DMS 273 (cell line): ENCODE measurements around the gene MDC1.
"Not testable (repeated sequence)": the region's sequence is repeated elsewhere in the genome, so short reads cannot be mapped to it uniquely, and the experiment has no call there.

Source experiments
- DNase-seq: peaks from one replicate; lab custom pipeline; 2025; ENCODE audit not compliant: unreplicated experiment; lab: John Stamatoyannopoulos, UW

MDC1 gene

GRCh38 chr6:30717129-30717844 is at the start of gene MDC1:
Gene MDC1, minus strand, starts transcription at chr6:30717281. Its CDS starts 2,106 bp downstream, at chr6:30715175.
- DNase-seq = peak; percentile 100

GRCh38 chr6:30766461-30767157 is 49.5 kb upstream of the MDC1 start:
- no peak for DNase-seq

- DNase-seq = not testable (repeated sequence)
These were observed 48.4 kb upstream of the MDC1 start for GRCh38 chr6:30765495-30765894.

GRCh38 chr6:30764490-30765043 is 47.5 kb upstream of the MDC1 start:
- DNase-seq = not testable (repeated sequence)

GRCh38 chr6:30763618-30764489 is 46.8 kb upstream of the MDC1 start:
- DNase-seq = peak; percentile 34

- DNase-seq = no peak
These were observed 46.1 kb upstream of the MDC1 start for GRCh38 chr6:30763155-30763617.

GRCh38 chr6:30761791-30762429 is 44.8 kb upstream of the MDC1 start:
- DNase-seq = no peak

- DNase-seq = no peak
These were observed 43.5 kb upstream of the MDC1 start for GRCh38 chr6:30760549-30760948.

GRCh38 chr6:30759575-30760239 is 42.6 kb upstream of the MDC1 start:
- DNase-seq = no peak

GRCh38 chr6:30757261-30757904 is 40.3 kb upstream of the MDC1 start:
- no peak for DNase-seq

- DNase-seq = not testable (repeated sequence)
These were observed 39.4 kb upstream of the MDC1 start for GRCh38 chr6:30756405-30757003.

GRCh38 chr6:30754631-30755030 is 37.5 kb upstream of the MDC1 start:
- DNase-seq = no peak

GRCh38 chr6:30752157-30752927 is 35.3 kb upstream of the MDC1 start:
- DNase-seq = peak; percentile 88

GRCh38 chr6:30750379-30750668 is 33.2 kb upstream of the MDC1 start:
- no peak for DNase-seq

- DNase-seq = no peak
These were observed 32.7 kb upstream of the MDC1 start for GRCh38 chr6:30749554-30750378.

GRCh38 chr6:30748851-30749540 is 31.9 kb upstream of the MDC1 start:
- DNase-seq = no peak
